ENCODE measurements around the gene MS4A5.

Gene MS4A5

DNA sequence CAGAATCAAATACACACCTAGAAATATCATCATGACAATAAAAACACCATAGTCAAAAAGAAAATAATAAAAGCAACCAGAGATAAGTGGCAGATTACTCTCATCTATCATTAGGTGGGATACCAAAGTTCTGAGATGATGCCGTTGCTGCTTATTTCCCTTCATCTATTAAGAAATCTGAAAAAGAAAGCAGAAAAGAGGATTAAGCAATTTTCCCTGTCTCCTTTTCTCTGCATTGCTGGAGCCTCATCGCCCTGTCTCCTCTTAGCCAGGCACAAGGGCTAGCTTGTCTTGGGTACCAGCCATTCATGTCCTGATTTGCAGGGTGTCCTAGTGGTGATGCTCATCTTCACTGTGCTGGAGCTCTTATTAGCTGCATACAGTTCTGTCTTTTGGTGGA, 37.0 kb upstream of the MS4A5 start:
- Histone ChIP-seq H3K4me1 (ENCODE audit: insufficient read depth, low read length, poor library complexity, severe bottlenecking) (peaks cover 25% of the 10 kb centered on the region), H3K4me2 (ENCODE audit: low read depth, low read length, poor library complexity, severe bottlenecking) (no peak overlapping the region), H3K36me3 (ENCODE audit: insufficient read depth, low read length) (no peaks in the 10 kb centered on the region), H3K4me3 (ENCODE audit: low read length, poor library complexity, severe bottlenecking) (no peak overlapping the region), H3F3A (ENCODE audit: low read depth) (no peaks in the 10 kb centered on the region), H4K20me1 (ENCODE audit: insufficient read depth, low read length, poor library complexity, severe bottlenecking) (no peaks in the 10 kb centered on the region), H3K27me3 (ENCODE audit: insufficient read depth, low read length, poor library complexity, severe bottlenecking) (no peaks in the 10 kb centered on the region), H3K9me2 (replicated peaks; ENCODE audit: low read depth, low read length) (no peaks in the 10 kb centered on the region), H2AFZ (ENCODE audit: low read length) (no peak overlapping the region), H3K79me2 (ENCODE audit: insufficient read depth, low read length) (no peaks in the 10 kb centered on the region), H3K9ac (ENCODE audit: low read depth, low read length, poor library complexity, severe bottlenecking) (no peak overlapping the region), H3K9me3 (ENCODE audit: insufficient read depth, low read depth, low read length) (no peaks in the 10 kb centered on the region)
- TF ChIP-seq EZH2phosphoT487 (IDR thresholded peaks at IDR 0.05; ENCODE audit: borderline replicate concordance) (no peak), CTCF (conservative IDR thresholded peaks at IDR 0.05; ENCODE audit: low read length) (no peak)

DNA sequence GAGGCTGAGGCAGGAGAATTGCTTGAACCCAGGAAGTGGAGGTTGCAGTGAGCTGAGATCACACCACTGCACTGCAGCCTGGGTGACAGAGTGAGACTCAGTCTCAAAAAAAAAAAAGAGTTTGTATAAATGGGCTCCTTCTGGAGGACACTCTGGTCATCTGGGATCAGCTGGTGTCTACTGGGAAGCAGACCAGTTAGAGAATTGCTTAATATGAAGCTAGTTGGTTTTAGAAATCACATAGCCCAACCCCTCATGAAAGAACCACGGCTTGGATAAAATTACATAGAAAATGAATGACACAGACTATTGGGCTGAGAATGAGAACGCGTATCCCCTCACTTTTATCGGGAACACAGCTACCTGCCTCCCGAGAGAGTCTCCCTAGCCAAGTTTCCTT, 36.4 kb upstream of the MS4A5 start:
- H4K20me1 ChIP-seq (ENCODE audit: insufficient read depth, low read length, poor library complexity, severe bottlenecking), result no peaks in the 10 kb centered on the region
- no peak overlapping the region for H3K4me3 ChIP-seq (ENCODE audit: low read length, poor library complexity, severe bottlenecking)
- no peaks in the 10 kb centered on the region for H3F3A ChIP-seq (ENCODE audit: low read depth)
- H3K4me2 ChIP-seq (ENCODE audit: low read depth, low read length, poor library complexity, severe bottlenecking), result no peak overlapping the region
- TF ChIP-seq CTCF (conservative IDR thresholded peaks at IDR 0.05; ENCODE audit: low read length) (no peak), EZH2phosphoT487 (IDR thresholded peaks at IDR 0.05; ENCODE audit: borderline replicate concordance) (no peak)
- no peaks in the 10 kb centered on the region for H3K36me3 ChIP-seq (ENCODE audit: insufficient read depth, low read length)
- H3K4me1 ChIP-seq (ENCODE audit: insufficient read depth, low read length, poor library complexity, severe bottlenecking), result peaks cover 25% of the 10 kb centered on the region
- H3K9me2 ChIP-seq (replicated peaks; ENCODE audit: low read depth, low read length), result no peaks in the 10 kb centered on the region
- H3K9me3 ChIP-seq (ENCODE audit: insufficient read depth, low read depth, low read length), result no peaks in the 10 kb centered on the region
- H2AFZ ChIP-seq (ENCODE audit: low read length), result no peak overlapping the region
- H3K79me2 ChIP-seq (ENCODE audit: insufficient read depth, low read length), result no peaks in the 10 kb centered on the region
- H3K27me3 ChIP-seq (ENCODE audit: insufficient read depth, low read length, poor library complexity, severe bottlenecking), result no peaks in the 10 kb centered on the region
- H3K9ac ChIP-seq (ENCODE audit: low read depth, low read length, poor library complexity, severe bottlenecking), result no peak overlapping the region

DNA sequence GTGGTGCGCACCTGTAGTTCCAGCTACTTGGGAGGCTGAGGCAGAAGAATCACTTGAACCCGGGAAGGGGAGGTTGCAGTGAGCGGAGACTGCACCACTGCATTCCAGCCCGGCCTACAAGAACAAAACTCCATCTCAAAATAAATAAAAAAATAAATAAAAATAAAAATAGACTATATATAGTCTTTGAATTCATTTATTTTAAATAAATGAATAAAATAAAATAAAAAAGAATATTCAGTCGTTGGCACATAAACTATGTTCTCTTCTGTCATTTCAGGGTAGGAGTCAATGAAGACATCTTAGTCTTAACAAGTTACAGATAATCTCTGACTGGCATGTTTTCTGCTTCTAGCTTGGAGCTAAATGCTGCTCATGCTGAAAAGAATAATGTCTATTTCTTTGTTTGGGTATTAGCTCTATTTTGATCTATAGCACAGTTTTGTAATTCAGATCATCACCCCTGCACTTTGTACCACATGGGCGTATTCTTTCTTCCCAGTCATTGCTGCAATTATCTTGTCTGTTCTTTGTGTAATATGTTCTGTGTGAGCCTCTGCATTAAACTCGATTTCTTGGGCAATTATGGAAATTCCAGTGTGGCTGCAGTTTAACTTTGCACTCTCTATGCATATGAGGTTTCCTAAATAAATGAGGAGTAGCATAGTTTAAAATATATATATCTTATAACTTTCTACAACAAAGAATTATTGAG, 34.5 kb upstream of the MS4A5 start:
- H3K9ac ChIP-seq (ENCODE audit: low read depth, low read length, poor library complexity, severe bottlenecking), result no peak overlapping the region
- peaks cover 16% of the 10 kb centered on the region for H3K4me1 ChIP-seq (ENCODE audit: insufficient read depth, low read length, poor library complexity, severe bottlenecking)
- H3K9me3 ChIP-seq (ENCODE audit: insufficient read depth, low read depth, low read length), result no peaks in the 10 kb centered on the region
- H2AFZ ChIP-seq (ENCODE audit: low read length), result no peak overlapping the region
- no peaks in the 10 kb centered on the region for H4K20me1 ChIP-seq (ENCODE audit: insufficient read depth, low read length, poor library complexity, severe bottlenecking)
- no peak overlapping the region for H3K4me3 ChIP-seq (ENCODE audit: low read length, poor library complexity, severe bottlenecking)
- H3K79me2 ChIP-seq (ENCODE audit: insufficient read depth, low read length), result no peaks in the 10 kb centered on the region
- H3K27me3 ChIP-seq (ENCODE audit: insufficient read depth, low read length, poor library complexity, severe bottlenecking), result no peaks in the 10 kb centered on the region
- H3K9me2 ChIP-seq (replicated peaks; ENCODE audit: low read depth, low read length), result no peaks in the 10 kb centered on the region
- TF ChIP-seq CTCF (conservative IDR thresholded peaks at IDR 0.05; ENCODE audit: low read length) (no peak), EZH2phosphoT487 (IDR thresholded peaks at IDR 0.05; ENCODE audit: borderline replicate concordance) (no peak)
- no peaks in the 10 kb centered on the region for H3K36me3 ChIP-seq (ENCODE audit: insufficient read depth, low read length)
- H3F3A ChIP-seq (ENCODE audit: low read depth), result no peaks in the 10 kb centered on the region
- H3K4me2 ChIP-seq (ENCODE audit: low read depth, low read length, poor library complexity, severe bottlenecking), result no peak overlapping the region
